A549 (cell line): ENCODE measurements around the gene MMP24OS.

ENCODE experiments used
- CTCF ChIP-seq: fragments of >200 bp; sonication (Bioruptor Twin); formaldehyde crosslinking; IDR thresholded peaks from 3 replicates; pipeline ENCODE4 v1.5.1; 2016
- GATA3 ChIP-seq: IDR thresholded peaks from 2 replicates; pipeline ENCODE4 v1.6.1; 2012; ENCODE audit warnings: borderline replicate concordance
- MAFK ChIP-seq: fragments of 450-650 bp; IDR thresholded peaks from 2 replicates; pipeline ENCODE4 v1.6.1; 2014; ENCODE audit not compliant: partially characterized antibody
- PHF8 ChIP-seq: fragments of 200-600 bp; sonication (generic); IDR thresholded peaks from 2 replicates; pipeline ENCODE4 v1.6.1; 2016; ENCODE audit warnings: low read depth, mild to moderate bottlenecking, antibody characterized with exemption, moderate library complexity, borderline replicate concordance
- POLR2A ChIP-seq: IDR thresholded peaks from 2 replicates; pipeline ENCODE4 v1.6.1; 2012; ENCODE audit warnings: mild to moderate bottlenecking, low read length
- RFX5 ChIP-seq: fragments of 450-650 bp; IDR thresholded peaks from 2 replicates; pipeline ENCODE4 v1.7.1; 2014; ENCODE audit warnings: antibody characterized with exemption, mild to moderate bottlenecking, moderate library complexity

- TF ChIP-seq CTCF (no peak), POLR2A (no peak; the same call in 1 of the 2 replicates), MAFK (no peak), PHF8 (no peak), GATA3 (no peak), RFX5 (no peak)
Observed at GRCh38 chr20:35275741-35276251, 2.1 kb downstream of the MMP24OS start.
